ENCODE data around the gene TLR9.

- TF ChIP-seq JUN (IDR thresholded peaks at IDR 0.05; ENCODE audit: borderline replicate concordance, low read depth, low read length): no peak
- TF ChIP-seq JUN (CRISPR knock-in tag; IDR thresholded peaks at IDR 0.05; ENCODE audit: borderline replicate concordance): no peak
- TF ChIP-seq ZNF431 (CRISPR knock-in tag; IDR thresholded peaks at IDR 0.05): no peak
These were observed 6.2 kb upstream of the TLR9 start for GRCh38 chr3:52231502-52232278.

Measured in K562 (cell line).